Measurements from ENCODE around the gene TMEM8B. TPM values are rescaled to one million over a fixed set of nuclear protein-coding genes. Genes with fewer than 3 reads are reported as not detected.

The TMEM8B gene
- total and polyA plus RNA-seq, 8 donors = 4.9 to 17.2 (median 7.5) TPM

GRCh38 chr9:35820076-35820475 lies 9.0 kb upstream of the TMEM8B start:
- DNase-seq (no peak), FAIRE-seq (no peak), ATAC-seq (no peak)
- intact Hi-C loops (cut with DNase I) = no loop called here
- Histone ChIP-seq H3K27ac (no peak overlapping the region), H3K9me3 (no peaks in the 10 kb centered on the region), H3K36me3 (no peaks in the 10 kb centered on the region), H3K4me3 (no peak overlapping the region), H3K27me3 (no peaks in the 10 kb centered on the region), H3K4me1 (no peaks in the 10 kb centered on the region)
- no peak for TF ChIP-seq CTCF (IDR thresholded peaks at IDR 0.05)

GRCh38 chr9:35822926-35823325 lies 6.1 kb upstream of the TMEM8B start:
- ATAC-seq (no peak), DNase-seq (no peak), FAIRE-seq (no peak)
- no peak overlapping the region for H3K4me3 ChIP-seq
- TF ChIP-seq CTCF (IDR thresholded peaks at IDR 0.05) = no peak
- no peaks in the 10 kb centered on the region for H3K27me3 ChIP-seq
- H3K4me1 ChIP-seq = no peaks in the 10 kb centered on the region
- H3K27ac ChIP-seq = no peak overlapping the region
- intact Hi-C loops (cut with DNase I) = no loop called here
- no peaks in the 10 kb centered on the region for H3K9me3 ChIP-seq
- no peaks in the 10 kb centered on the region for H3K36me3 ChIP-seq

GRCh38 chr9:35826071-35826701 lies 2.8 kb upstream of the TMEM8B start:
- ATAC-seq = peak; percentile 44 to 73 (median 64)
- peak in 2 of 6 donors; percentile 38 to 51 for DNase-seq
- peak; percentile 52 to 68 (median 64) for TF ChIP-seq CTCF (IDR thresholded peaks at IDR 0.05)
- intact Hi-C loops (cut with DNase I) = no loop called here
- Histone ChIP-seq H3K4me1 (peaks cover 5 to 8% (median 6%) of the 10 kb centered on the region in 3 donors), H3K36me3 (no peaks in the 10 kb centered on the region), H3K27me3 (no peaks in the 10 kb centered on the region), H3K9me3 (no peaks in the 10 kb centered on the region), H3K27ac (no peak overlapping the region), H3K4me3 (no peak overlapping the region)
- WGBS, 2 donors = 26 to 29% methylated on average over 4 of the region's 4 CpGs
- no peak for FAIRE-seq

- 76 to 85% methylated on average over 3 of the region's 3 CpGs for WGBS, 2 donors
- TF ChIP-seq CTCF (IDR thresholded peaks at IDR 0.05) = no peak
- no peak for FAIRE-seq
These were observed 1.5 kb upstream of the TMEM8B start for GRCh38 chr9:35827486-35827885.

GRCh38 chr9:35828716-35829083 lies 328 bp upstream of the TMEM8B start, which contains the start of gene FAM221B:
FAM221B (minus strand) TSS chr9:35828732; CDS start chr9:35826161, 2,571 bp downstream.
- Histone ChIP-seq H3K4me1 (peaks cover 6 to 23% (median 16%) of the 10 kb centered on the region in 3 donors), H3K4me3 (peak within 1 kb of the TSS; percentile 46 to 81 (median 70)), H3K36me3 (no peaks in the 10 kb centered on the region), H3K27me3 (no peaks in the 10 kb centered on the region), H3K27ac (peak within 1 kb of the TSS; percentile 76 to 94 (median 86)), H3K9me3 (no peaks in the 10 kb centered on the region)
- ATAC-seq (peak in 2 of 4 donors; percentile 1 to 2), DNase-seq (peak in 4 of 6 donors; percentile 54 to 75 (median 62)), FAIRE-seq (no peak)
- intact Hi-C loops (cut with DNase I) = no loop called here
- TF ChIP-seq CTCF (IDR thresholded peaks at IDR 0.05) = no peak
- 0 to 1% methylated on average over 21 of the region's 21 CpGs for WGBS, 2 donors

More at GRCh38 chr9:35827486-35827885, 1.5 kb upstream of the TMEM8B start:
- ATAC-seq (no peak), DNase-seq (no peak)
- intact Hi-C loops (cut with DNase I) = no loop called here
- Histone ChIP-seq H3K4me1 (peaks cover 5 to 11% (median 6%) of the 10 kb centered on the region in 3 donors), H3K27me3 (no peaks in the 10 kb centered on the region), H3K4me3 (no peak overlapping the region), H3K27ac (no peak overlapping the region), H3K9me3 (no peaks in the 10 kb centered on the region), H3K36me3 (no peaks in the 10 kb centered on the region)

All from pancreas (tissue), 10 donors.